Fibroblast of the conjunctiva (primary cell): ENCODE measurements around the gene TFCP2.
A peak's percentile ranks its signal among the peaks of the same experiment; 100 is the strongest.

Source experiments
- DNase-seq: peaks from one replicate; pipeline ENCODE4 v3.0.0-alpha.2; 2010; ENCODE audit warnings: low read depth

The TFCP2 gene

DNA sequence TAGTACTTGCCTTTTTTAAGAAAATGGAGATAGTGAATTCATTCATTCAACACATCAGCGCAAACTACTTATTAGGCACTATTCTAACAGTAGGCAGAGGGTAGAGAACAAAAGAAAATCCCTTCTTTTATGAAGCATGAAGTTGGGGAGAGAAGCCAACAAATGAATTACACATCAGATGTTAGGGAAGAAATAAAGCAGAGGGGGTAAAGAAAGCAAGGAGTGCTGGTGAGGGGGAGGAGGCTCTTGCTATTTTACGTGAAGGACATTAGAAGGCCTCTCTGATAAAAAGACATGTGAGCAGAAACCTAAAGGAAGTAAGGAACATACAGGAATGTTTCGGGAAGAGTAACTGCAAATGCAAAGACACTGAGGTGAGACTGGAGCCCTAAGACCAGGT is 22.2 kb downstream of the TFCP2 start:
- no peak for DNase-seq

DNA sequence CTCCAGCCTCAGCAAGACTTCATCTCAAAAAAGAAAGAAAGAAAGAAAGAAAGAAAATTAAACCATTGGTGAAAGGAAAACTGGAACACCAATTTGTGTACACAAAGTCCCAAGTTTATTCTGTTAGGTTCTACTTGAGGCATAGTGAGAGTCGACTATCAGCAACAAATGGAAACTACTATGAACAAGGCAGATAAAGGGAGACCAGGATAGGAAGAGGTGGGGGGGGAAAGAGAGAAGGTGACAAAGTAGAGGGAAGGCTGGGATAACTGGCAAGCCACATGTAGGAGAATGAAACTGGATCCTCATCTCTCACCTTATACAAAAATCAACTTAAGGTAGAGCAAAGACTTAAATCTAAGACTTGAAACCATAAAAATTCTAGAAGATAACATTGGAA is 25.6 kb downstream of the TFCP2 start:
- no peak for DNase-seq

DNA sequence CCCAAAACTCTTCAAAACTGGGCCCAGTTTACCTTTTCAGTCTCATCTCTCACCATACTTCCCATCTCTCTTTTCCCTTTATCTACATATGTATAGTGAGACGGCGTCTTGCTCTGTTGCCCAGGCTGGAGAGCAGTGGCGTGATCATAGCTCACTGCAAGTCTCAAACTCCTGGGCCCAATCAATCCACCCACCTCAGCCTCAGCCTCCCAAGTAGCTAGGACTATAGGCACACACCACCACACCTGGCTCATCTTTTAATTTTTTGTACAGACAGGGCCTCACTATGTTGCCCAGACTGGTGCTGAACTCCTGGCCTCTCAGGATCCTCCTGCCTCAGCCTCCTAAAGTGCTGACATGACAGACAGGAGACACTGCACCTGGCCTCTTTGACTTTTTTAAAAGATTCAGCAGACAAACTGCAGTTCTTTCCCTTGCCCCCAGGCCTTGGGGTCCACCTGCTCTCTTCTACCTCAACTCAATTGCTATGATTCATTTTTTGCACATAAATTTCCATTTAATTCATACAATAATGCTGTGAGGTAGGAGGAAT is 33.6 kb downstream of the TFCP2 start:
- no peak for DNase-seq

DNA sequence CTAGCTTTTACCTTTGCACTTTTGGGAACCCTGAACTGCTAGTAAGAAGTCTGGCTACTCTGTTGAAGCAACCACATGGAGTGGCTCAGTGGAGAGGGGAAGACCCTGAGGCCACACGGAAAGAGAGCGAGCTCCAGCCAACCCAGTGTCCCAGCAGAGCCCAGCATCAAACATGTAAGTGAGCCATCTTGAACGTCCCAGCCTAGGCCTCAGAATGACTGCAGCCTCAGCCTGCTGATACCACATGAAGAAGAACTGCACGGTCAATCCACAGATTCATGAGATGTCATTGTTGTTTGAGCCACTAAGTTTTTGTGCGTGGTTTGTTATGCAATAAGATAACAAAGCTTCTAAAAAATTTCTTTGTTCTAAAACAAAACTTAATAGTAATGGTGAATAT is 40.2 kb downstream of the TFCP2 start:
- DNase-seq = no peak

DNA sequence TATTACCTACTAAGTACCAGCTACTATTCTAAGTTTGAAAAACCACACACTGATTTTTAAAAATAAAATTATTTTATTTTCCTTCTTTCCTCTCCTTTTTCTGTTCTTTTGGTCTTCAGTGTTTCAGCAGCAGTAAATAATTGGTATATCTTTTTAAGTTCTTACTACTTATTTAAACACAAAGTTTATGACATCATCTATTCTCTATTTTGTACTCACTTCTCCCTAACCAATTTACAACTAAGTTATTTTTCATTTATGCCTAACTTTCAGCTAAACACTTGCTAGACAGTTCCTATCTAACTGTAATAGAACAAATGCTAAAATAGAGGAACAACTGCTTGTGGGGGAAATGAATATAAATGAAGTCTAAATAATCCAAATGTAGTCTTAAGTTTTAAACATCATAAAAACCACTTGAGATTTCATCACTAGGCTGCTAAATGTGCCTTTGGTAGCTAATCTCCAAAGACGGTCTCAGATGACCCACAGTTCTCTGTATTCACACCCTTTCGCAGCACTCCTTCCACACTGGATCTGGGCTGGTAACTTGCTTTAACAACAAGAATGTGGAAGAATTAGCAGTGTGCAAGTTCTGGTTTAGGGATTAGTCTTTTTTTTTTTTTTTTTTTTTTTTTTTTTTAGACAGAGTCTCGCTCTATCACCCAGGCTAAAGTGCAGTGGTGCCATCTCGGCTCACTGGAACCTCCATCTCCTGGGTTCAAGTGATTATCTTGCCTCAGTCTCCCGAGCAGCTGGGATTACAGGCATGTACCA is 41.0 kb downstream of the TFCP2 start:
- DNase-seq = no peak

DNA sequence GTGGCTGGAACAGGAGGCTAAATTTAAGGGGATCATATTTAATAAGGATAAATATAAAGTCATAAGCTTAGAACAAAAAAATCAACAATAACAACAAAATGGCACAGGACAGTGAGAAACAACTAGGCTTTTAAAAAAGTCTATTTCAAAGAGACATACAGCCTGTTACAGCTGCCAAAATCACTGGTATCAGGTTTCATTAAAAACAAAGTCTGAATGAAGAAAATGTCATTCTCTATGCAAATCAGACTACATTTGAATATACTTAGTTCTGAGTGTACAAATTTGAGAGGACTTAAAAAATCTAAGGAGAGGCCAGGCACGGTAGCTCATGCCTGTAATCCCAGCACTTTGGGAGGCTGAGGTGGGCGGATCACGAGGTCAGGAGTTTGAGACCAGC is 44.0 kb downstream of the TFCP2 start:
- DNase-seq = peak; percentile 12

DNA sequence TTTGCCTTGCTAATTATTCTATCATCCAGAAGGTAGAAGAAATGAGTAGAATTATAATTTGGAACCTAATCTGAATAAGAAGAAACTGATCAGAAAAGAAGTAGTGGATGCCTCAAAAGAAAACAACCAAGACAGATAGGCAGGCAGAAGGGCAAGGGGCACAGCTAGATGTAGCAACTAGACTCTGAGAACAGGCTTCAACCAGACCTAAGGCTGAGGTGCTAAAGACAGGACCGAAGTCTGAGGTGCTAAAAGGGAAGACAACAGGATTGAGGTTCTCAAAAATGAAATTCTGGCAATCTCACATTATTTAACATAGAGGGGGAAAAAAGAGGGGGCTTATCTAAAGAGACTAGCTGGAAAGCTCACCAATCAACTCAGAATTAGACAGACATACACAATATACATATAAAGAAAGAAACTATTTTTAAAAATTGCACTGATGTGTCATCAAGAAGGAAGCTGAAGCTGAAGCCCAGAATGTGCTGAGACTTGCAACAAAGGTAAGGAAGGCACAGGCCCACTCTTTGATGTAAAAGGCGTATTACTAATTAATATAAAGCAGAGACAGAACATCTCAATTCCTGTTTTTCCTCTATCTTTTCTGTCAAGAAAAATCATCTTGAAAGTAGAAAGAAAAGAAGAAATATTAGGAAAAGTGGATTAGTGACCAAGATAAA is 45.7 kb downstream of the TFCP2 start:
- no peak for DNase-seq

DNA sequence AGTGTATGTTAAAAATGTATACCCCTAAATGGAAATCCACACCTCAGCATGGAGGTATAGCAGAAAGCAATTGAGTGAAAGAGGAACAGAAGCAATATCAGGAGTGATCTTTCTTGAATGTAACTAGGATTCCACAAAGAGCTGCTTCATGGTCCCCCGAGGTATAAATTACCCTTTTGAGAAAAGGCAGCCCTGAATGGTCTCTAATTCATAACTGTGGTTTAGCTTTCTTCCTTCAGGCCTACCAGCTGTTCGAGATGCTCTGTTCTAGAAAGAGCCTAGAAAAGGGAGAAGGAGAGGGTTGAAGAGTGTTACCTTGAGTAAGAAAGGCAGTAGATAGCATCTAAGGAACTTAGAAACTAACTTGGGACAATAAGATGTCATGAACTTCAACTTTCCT is 46.6 kb downstream of the TFCP2 start:
- no peak for DNase-seq

DNA sequence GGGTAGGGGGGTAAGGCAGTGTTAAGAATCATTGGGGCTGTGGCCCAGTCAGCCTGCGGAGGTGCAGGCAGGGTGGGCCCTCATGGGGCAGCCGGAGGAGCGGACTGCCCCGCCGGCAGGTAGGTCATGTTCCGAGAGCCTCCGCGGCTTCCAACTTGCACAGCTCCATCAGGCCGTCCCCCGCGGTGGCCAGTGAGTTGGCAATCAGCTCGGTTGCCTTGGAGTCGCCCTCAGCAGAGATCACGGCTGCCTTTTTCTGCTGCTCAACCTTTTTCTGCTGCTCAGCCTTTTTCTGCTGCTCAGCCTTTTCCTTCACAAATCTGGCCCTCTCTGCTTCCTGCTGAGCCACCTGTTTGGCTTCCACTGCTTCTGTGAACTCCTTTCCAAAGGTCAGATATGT is 48.4 kb downstream of the TFCP2 start:
- DNase-seq = no peak

DNA sequence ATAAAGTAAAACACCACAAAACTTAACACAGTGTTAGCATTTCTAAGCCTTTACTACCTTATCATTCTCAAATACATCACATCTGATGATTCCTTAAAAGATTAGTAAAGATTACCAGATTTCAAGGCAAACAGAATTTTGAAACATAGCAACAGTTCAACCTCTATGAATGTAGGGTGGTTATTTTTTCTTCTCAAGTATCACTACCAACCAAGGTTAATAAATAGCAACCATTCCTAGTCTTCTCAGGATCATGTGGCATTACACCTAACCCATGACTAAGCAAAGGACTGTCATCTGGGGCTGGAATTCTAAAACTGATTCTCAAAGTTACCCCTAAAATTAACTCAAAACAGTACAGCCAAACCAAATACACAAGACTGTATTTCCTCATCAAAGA is 50.1 kb downstream of the TFCP2 start:
- DNase-seq = no peak

DNA sequence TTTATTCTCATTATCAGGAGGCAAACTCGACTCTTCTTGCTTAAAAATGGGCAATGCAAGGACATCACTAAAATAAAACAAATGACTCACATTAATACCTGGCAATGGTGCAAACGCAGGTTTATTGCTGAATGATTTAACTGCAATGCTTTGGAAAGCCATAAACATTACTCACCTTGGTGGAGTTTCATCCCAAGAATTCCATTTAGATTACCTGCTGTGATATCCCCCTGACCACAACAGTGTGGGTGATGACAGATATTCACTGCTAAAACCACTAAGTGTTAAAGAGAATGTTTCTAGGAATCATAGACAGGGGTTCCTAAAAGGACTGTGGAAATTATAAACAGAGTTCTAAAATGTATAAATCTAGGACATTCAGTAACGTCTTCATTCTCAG is 54.2 kb downstream of the TFCP2 start:
- DNase-seq = no peak

DNA sequence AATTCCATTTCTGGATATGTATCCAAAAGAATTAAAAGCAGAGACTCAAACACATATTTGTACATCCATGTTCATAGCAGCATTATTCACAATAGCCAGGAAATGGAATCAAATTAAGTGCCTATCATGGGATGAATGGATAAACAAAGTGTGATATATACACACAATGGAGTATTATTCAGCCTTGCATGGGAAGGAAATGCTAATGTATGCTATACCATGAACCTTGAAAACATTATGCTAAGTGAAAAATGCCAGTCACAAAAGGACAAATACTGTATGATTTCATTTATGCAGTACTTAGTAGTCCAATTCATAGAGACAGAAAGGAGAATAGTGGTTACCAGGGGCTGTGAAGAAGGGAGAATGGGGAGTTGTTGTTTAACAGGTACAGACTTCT is 57.4 kb downstream of the TFCP2 start:
- DNase-seq = no peak

DNA sequence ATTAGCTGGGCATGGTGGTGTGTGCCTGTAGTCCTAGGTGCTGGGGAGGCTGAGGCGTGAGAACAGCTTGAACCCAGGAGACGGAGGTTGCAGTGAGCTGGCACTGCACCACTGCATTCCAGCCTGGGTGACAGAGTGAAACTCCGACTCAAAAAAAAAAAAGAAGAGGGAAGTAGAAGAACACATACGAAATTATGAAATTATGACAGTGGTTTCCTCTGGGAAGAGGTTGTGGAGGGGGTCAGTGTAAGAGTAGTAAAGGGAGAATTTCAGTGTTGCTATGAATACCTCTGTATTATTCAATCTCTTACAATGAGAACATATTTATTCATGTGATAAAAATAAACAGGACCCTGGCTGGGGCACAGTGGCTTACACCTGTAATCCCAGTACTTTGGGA is 64.8 kb downstream of the TFCP2 start:
- DNase-seq = no peak

DNA sequence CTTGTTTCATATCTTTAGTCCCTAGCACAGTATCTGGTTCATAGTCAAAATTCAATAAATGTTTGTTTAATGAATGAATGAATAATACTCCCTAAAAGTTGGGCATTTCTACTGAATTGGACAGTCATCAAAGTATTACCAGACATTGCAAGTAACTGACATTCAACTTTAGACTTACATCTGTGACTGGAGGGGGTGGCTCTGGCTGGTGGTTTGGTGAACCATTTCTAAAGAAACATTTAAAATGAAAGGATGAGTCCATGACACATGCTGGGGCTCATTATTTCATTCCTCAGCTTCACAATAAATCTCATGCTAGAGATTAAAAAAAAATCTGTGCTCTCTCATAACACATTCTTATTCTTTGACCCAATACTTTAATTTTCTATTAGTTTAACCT is 69.0 kb downstream of the TFCP2 start:
- no peak for DNase-seq

DNA sequence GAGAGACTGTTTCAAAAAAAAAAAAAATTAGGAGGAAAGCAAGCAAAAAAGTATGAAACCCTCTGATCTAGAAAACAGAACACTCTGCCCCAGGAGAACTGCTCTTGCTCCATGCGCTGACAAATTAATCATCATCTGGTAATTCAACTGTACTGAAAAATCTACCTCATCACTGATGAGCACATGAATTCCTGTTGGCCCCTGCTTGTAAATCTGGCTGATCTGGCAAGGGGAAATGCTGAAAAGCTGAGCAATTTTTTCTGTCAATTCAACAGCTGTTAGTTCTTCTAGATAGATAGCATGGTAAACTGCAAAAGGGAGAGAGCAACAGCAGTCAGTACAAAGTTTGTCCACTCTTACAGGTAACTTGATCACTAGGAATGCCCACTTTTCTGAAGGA is 74.3 kb downstream of the TFCP2 start:
- no peak for DNase-seq

DNA sequence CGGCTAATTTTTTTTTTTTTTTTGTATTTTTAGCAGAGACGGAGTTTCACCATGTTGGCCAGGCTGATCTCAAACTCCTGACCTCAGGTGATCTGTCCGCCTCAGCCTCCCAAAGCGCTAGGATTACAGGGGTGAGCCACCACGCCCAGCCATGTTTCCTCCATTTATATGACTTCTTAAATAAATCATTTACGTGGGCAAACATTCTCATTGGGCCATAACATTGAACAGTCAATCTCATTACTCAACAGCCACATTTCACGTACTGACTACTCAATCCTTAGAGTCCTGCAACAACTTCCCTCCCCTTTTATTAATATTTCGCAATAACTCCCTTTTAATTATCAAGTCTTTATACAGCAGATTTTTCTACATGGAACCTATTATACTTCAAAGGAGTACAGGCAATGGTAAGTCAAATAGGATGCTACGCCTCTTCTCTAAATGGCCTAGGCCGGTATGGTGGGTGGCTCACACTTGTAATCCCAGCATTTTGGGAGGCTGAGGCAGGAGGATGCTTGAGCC is 82.2 kb downstream of the TFCP2 start:
- no peak for DNase-seq

DNA sequence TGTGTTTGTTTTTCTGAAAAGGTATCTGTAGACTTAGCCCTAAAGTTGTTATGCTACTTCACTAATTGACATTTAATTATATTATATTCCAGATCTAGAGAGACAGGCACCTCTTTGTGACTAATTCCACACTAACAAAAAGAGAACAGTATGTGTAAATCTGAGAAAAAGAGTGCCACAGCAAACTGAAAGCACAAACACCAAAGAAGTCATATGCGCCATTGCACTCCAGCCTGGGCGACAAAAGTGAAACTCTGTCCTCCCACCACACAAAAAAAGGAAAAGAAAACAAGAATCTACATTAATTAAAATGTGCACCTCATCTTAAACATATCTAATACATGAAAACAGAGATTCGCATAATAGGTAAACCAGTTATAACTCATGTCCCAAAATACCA is 85.1 kb downstream of the TFCP2 start:
- DNase-seq = no peak

DNA sequence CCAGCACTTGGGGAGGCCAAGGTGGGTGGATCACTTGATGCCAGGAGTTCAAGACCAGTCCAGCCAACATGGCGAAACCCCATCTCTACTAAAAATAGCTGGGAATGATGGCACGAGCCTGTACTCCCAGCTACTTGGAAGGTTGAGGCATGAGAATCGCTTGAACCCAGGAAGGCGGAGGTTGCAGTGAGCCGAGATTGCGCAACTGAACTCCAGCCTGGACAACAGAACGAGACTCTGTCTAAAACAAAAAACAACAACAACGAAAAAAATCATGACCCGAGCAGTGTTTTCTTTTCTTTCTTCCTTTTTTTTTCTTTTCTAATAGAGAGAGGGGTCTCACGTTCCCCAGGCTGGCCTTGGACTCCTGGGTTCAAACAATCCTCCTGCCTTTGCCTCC is 86.0 kb downstream of the TFCP2 start:
- no peak for DNase-seq

DNA sequence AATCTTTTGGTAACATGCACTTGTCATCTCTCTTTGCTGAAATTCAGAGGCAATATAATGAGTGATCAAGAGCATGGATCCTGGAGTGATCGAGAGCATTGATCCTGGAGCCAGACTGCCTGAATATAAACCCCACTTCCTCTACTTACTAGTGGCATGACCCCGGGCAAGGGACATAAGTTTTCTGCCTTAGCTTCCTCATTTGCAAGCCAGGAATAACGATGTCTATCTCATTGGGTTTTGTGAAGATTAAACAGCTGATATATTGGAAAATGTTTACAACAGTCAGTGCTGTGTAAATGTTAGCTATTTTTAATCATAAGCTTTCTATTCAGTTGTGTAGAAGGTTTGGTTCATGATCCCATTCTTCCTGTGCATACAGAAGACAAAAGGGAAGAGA is 87.2 kb downstream of the TFCP2 start:
- DNase-seq = no peak

DNA sequence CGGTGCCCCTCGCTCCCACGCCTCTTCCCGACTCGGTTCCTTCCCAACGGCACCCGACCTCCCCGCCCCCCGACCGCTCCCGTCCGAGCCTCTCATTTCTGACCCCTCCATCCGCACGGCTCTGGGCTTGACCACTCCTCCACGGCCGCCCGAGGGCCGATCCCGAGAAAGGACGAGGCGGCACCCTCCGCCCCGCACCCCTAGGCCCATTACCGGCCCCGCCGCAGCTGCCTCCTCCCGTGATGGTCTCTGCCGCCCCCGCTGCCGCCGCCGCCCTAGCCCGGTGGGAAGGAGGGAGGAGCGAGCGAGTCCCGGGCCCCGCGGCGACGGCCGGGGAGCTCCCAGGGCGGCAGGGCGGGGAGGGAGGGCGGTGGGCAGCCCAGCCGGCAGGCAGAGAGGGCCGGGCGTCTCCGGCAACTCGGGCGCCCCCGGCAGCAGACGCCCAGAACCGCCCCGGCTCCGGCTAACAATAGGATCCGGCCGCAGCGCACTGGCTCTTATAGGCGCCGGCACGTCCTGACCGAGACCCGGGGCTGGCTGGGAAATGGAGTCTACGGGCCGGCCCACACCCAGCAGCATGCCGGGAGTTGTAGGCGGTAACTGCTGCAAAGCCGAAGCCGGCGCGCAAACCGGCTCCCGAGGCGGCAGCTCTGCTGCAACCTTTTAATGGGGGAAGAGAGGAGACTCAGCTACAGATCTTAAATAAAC is 89.7 kb downstream of the TFCP2 start, which contains the start of gene CSRNP2:
CSRNP2 (minus strand) TSS at position 471 of the 708 bp plus-strand sequence. CDS start 7,035 bp downstream, outside the sequence.
- peak; percentile 93 for DNase-seq

DNA sequence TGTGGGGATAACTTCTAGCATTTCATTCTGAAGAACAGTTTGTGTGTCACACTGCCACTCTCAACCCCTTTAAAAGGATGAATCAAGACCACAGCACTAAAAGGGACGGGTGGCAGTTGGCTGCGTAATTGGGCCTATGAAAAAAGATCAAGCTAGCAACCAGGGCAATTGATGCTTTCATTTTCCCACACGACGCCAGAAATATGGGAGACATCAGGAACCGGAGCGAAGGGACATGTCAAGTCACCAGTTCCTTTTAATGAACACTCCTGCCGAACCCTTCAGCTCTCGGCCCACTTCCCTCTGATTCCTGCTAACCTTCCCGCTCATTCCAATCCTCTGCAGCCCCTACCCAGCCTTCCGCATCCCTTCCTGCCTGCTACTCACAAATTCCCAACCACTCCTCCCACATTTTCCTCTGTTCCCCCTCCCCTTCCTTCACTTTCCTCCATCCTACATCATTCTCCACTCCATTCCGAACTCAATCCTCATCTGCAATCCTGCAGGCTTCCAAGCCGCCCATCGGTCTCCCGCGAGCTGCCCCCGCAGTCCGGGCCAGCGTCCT is 90.3 kb downstream of the TFCP2 start:
- DNase-seq = no peak

DNA sequence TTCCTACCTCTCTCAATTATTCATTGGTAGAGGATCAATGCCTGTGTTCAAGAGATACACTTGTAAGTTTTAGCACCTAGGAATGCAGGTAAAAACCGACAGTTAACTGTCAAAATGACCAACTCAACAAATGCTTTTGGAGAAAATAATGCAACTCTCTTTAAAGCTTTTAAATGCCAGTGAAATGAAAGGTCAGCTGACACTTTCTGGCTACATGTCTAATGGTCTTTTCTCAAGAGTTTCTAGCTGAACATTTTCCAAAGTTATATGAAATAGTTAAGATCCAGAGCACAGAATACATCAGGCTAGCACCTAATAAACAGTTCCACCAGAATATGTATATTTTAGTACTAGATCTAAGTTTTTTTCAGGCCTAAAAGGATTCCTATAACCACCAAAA is 91.5 kb downstream of the TFCP2 start:
- no peak for DNase-seq
